Measurements from ENCODE around the gene KAT8. TPM values are rescaled to one million over a fixed set of nuclear protein-coding genes. Genes with fewer than 3 reads are reported as not detected.
"Not testable (repeated sequence)": the region's sequence is repeated elsewhere in the genome, so short reads cannot be mapped to it uniquely, and the experiment has no call there.

Gene KAT8
- total and polyA plus RNA-seq, 8 donors, result 38.8 to 114 (median 54.0) TPM

DNA sequence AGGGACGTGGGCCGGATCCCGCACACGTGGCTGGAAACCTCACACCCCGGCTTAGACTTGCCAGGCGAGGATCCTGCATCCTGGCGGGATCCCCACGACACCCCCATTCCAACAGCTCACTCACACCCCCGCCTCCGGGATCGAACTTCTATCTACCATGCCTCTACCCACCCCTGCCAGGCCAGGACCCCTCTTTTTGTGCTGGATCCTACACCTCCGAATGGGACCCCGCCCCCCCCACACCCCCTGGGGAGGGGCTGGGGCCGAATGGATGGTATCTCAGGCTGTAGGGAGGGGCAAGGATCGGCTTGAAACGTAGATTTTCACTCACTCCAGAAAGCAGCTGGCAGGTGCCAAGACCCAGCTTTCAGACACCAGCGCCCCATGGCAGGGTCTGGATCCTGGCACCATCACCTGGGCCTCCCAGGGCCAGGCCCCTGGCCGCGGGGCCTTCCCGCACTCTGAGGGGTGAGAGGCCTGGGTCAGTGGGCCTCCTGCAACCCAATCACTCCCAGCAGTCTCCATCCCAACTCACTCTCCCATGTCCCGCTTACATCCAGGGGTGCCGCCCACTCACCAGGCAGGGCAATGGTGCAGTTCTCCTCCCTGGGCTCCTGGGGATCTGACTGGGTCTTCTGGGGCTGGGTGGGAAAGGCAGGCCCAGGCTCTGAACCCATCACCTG lies 25.7 kb downstream of the KAT8 start:
- WGBS, 5 donors, result 62 to 68% (median 64%) methylated on average over 16 to 22 of the region's 22 CpGs
- H3K36me3 ChIP-seq, result no peaks in the 10 kb centered on the region
- peak overlapping the region; percentile 86 to 93 (median 91) for H3K27ac ChIP-seq
- H3K4me3 ChIP-seq, result peak overlapping the region; percentile 53 to 59 (median 56)
- DNase-seq, result no peak
- TF ChIP-seq, protein P1, sequence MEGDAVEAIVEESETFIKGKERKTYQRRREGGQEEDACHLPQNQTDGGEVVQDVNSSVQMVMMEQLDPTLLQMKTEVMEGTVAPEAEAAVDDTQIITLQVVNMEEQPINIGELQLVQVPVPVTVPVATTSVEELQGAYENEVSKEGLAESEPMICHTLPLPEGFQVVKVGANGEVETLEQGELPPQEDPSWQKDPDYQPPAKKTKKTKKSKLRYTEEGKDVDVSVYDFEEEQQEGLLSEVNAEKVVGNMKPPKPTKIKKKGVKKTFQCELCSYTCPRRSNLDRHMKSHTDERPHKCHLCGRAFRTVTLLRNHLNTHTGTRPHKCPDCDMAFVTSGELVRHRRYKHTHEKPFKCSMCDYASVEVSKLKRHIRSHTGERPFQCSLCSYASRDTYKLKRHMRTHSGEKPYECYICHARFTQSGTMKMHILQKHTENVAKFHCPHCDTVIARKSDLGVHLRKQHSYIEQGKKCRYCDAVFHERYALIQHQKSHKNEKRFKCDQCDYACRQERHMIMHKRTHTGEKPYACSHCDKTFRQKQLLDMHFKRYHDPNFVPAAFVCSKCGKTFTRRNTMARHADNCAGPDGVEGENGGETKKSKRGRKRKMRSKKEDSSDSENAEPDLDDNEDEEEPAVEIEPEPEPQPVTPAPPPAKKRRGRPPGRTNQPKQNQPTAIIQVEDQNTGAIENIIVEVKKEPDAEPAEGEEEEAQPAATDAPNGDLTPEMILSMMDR (IDR thresholded peaks at IDR 0.05), result no peak
- no peak for TF ChIP-seq POLR2AphosphoS5 (IDR thresholded peaks at IDR 0.05)
- TF ChIP-seq EP300 (IDR thresholded peaks at IDR 0.05), result no peak
- no peak for TF ChIP-seq POLR2A (IDR thresholded peaks at IDR 0.05)
- peaks cover 0 to 19% (median 1%) of the 10 kb centered on the region in 3 donors for H3K27me3 ChIP-seq
- intact Hi-C loops (cut with DNase I; ENCODE audit: low total_unique reads), result no loop called here
- no peaks in the 10 kb centered on the region for H3K9me3 ChIP-seq
- H3K4me1 ChIP-seq, result peaks cover 24 to 49% (median 37%) of the 10 kb centered on the region in 4 donors

DNA sequence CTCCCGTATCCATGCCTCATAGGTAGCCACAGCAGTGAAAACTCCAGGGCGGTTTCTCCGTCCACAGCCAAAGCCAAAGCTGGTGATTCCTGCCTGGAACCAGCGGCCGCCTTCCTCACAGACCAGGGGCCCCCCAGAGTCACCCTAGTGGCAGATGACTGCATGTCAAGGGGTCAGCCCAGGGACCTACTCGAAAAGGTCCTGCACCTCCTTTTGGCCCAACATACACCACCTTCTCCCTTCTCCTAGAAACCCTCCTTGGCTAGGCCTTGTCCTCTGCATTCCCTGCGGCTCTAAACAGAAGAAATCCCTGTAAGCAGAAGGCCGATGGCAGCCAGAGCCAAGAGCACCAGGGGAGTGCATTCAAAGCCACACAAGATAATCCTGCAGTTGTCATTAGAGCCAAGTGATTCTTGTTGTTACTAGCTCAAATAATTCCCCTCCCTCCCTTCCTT lies 26.3 kb downstream of the KAT8 start:
- no peak overlapping the region for H3K27ac ChIP-seq
- intact Hi-C loops (cut with DNase I; ENCODE audit: low total_unique reads), result no loop called here
- DNase-seq, result no peak

DNA sequence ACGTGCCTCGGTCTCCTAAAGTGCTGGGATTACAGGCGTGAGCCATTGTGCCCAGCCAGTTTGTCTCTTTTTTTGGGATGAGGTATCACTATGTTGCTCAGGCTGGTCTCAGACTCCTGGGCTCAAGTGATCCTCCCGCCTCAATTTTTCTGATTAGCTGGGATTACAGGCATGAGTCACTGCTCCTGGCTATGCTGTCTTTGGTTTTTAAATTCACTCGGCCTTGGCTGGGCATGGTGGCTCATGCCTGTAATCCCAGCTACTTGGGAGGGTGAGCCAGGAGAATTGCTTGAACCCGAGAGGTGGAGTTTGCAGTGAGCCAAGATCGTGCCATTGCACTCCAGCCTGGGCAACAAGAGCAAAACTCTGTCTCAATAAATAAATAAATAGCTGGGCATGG lies 27.0 kb downstream of the KAT8 start:
- 87 to 91% (median 89%) methylated on average over 7 of the region's 7 CpGs for WGBS, 5 donors
- H3K27ac ChIP-seq; H3K36me3 ChIP-seq; H3K9me3 ChIP-seq; H3K4me3 ChIP-seq; intact Hi-C loops (cut with DNase I; ENCODE audit: low total_unique reads); DNase-seq: not testable (repeated sequence)
- H3K27me3 ChIP-seq, result peaks cover 0 to 30% (median 7%) of the 10 kb centered on the region in 3 donors
- peaks cover 18 to 42% (median 36%) of the 10 kb centered on the region in 4 donors for H3K4me1 ChIP-seq

More for the DNA sequence above, 26.3 kb downstream of the KAT8 start:
- Histone ChIP-seq H3K36me3 (no peaks in the 10 kb centered on the region), H3K9me3 (no peaks in the 10 kb centered on the region), H3K27me3 (peaks cover 0 to 25% (median 7%) of the 10 kb centered on the region in 3 donors), H3K4me1 (peaks cover 24 to 49% (median 41%) of the 10 kb centered on the region in 4 donors), H3K4me3 (no peak overlapping the region)
- WGBS, 5 donors, result 82 to 96% (median 89%) methylated on average over 7 to 8 of the region's 8 CpGs
- TF ChIP-seq EP300 (IDR thresholded peaks at IDR 0.05) (no peak), POLR2A (IDR thresholded peaks at IDR 0.05) (no peak), POLR2AphosphoS5 (IDR thresholded peaks at IDR 0.05) (no peak)
- TF ChIP-seq, protein P1 (IDR thresholded peaks at IDR 0.05), result no peak

DNA sequence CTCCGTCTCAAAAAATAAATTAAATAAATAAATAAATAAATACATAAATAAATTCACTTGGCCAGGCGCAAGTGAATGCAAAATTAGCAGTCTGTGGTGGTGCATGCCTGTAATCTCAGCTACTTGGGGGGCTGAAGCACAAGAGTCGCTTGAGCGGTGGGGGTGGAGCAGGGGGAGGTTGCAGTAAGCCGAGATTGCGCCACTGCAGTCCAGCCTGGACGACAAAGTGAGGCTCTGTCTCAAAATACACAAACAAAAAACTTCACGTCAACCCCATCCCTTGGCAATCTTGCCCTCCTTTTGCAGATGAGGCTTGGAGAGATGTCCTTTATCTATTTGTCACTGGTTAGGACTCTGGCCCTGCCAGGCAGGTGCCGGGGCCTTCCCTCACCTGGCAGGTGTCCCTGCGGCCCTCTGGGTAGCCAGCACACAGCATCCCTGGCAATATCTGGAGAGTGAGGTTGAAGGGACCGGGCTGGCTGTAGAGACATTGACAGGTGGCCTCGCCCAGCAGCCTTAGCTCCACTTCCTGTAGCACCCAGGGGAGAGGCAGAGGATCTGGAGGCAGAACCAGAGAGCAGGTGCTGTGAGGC lies 28.0 kb downstream of the KAT8 start:
- H3K4me1 ChIP-seq, result peaks cover 17 to 40% (median 33%) of the 10 kb centered on the region in 4 donors
- no peak overlapping the region for H3K4me3 ChIP-seq
- intact Hi-C loops (cut with DNase I; ENCODE audit: low total_unique reads), result no loop called here
- WGBS, 5 donors, result 67 to 85% (median 78%) methylated on average over 12 of the region's 12 CpGs
- DNase-seq, result no peak
- no peak overlapping the region for H3K27ac ChIP-seq
- H3K36me3 ChIP-seq, result no peaks in the 10 kb centered on the region
- H3K27me3 ChIP-seq, result peaks cover 0 to 41% (median 7%) of the 10 kb centered on the region in 3 donors
- TF ChIP-seq, protein P1 (IDR thresholded peaks at IDR 0.05), result no peak
- TF ChIP-seq POLR2AphosphoS5 (IDR thresholded peaks at IDR 0.05) (no peak), EP300 (IDR thresholded peaks at IDR 0.05) (no peak), POLR2A (IDR thresholded peaks at IDR 0.05) (no peak)
- no peaks in the 10 kb centered on the region for H3K9me3 ChIP-seq

Measured in stomach (tissue), 9 donors.